NOMO-1 (cell line): Measurements from ENCODE around the gene FBXO21.
"Not testable (repeated sequence)": the region's sequence is repeated elsewhere in the genome, so short reads cannot be mapped to it uniquely, and the experiment has no call there.

ENCODE experiments used
- DNase-seq, 2 experiments: peaks; one replicate each; lab custom pipeline; 2025; ENCODE audit not compliant: unreplicated experiment in 2 of 2; lab: John Stamatoyannopoulos, UW

FBXO21 gene

DNA sequence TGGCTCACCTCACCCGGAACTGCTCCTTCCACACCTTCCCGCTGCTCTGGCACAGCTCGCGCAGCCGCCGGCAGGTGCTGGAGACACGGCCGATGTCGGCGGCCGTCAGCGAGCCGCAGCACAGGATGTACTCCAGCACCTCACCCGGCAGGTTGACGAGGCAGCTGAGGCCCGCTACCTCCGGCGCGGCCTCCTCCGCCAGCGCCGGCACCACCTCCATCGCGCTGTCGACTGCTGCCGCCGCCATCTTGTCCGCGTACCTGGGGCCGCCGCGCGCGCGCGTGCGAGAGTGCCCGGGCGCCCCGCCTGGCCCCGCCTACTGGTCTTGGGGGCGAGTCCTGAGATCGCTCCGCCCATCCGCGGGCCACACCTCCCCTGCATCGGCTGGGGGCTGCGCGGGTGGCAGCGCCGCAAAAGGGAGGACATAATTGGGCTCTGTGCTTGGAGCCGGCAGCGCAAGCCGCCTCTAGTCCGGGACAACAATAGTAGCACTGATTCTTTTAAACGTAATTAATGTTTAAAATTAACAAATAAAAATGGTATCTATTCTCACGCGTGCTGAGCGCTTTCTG, at the start of gene FBXO21:
FBXO21 (minus strand) TSS at position 261 of the 572 bp plus-strand sequence; CDS start at position 247, 14 bp downstream.
- DNase-seq = peak; percentile 43 to 82

DNA sequence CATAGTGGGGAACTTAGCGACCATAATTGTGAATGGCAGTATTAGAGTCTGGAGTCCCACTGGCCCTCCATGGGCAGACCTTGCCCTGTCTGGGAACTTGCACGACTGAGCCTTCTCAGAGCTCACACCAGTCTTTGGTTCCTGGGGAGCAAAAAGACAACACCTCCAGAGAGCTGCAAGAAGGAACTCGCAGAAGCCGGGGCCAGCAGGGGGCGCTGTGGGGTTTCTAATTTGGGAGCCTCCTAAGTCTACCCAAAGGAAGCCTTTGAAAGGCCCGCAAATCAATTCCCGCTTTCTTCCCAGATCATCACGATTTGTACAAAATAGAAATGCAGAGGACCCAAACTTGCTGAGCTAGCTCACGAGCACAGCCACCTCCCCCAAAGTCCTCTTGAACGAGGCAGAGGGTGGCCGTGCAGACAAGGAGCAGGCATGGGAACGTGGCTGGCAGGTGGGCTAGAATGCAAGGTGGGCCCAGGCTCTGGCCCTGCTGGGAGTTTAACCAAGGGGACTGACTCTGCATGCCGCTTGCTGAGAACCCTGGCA, 46.3 kb upstream of the FBXO21 start:
- peak; percentile 25 to 33 for DNase-seq

DNA sequence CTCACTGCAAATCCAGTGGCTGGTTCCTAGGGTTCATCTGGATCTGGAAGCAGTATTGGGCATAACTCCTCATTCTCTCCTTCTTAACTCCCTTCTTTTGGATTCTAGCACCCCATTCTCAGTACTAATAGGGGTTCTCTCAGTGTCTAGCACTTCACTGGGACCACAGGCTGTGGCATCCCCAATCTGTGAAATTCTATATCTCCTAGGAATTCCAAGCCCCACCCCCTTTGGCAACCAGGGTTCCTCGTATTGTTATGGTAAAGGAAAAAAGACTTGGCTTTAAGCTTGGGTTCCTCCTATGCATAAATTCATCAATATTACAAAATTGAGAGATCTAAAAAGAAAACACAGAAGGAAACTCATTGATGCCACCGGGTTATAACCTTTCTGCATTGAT, 45.0 kb upstream of the FBXO21 start:
- DNase-seq = no peak

DNA sequence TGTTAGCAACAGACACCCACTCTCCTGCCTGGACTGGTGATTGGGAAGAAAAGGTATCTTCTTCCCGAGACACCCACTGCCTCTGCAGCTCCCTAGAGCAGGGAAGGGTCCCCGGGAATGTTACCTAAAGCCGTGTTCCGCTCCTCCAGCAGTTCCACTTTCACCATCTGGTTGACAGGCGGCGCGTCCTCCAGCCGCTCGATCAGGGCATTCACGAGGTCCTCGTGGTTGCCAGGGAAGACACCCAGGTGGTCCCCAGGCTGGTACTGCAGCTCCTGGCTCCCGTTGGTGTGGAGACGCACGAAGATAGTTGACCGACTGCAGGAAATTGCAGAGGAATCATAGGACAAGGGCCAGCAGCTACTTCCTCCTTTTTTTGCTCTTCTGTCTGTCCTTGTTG, 44.2 kb upstream of the FBXO21 start:
- DNase-seq = peak in 1 of 2 experiments; percentile 12

GRCh38 chr12:117231750-117232149, 41.5 kb upstream of the FBXO21 start:
- DNase-seq = no peak

DNA sequence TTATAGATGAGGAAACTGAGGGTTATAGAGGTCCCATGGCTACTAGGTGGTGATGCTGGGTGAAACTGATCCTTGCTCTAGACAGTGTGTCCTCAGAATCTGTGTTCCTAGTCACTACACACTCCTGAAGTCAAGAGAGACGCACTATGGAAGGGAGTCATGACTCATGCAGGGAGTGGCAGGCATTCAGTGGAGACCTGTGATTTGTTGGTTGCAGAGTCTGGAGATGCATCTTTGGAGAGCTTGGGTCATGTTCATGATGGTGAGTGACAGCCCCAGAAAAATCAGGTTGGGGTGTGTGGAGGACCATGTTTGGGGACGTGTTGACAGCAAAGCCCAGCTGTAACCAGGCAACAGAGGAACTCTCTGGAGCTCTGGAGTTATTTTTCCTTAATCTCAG, 38.0 kb upstream of the FBXO21 start:
- no peak for DNase-seq

DNA sequence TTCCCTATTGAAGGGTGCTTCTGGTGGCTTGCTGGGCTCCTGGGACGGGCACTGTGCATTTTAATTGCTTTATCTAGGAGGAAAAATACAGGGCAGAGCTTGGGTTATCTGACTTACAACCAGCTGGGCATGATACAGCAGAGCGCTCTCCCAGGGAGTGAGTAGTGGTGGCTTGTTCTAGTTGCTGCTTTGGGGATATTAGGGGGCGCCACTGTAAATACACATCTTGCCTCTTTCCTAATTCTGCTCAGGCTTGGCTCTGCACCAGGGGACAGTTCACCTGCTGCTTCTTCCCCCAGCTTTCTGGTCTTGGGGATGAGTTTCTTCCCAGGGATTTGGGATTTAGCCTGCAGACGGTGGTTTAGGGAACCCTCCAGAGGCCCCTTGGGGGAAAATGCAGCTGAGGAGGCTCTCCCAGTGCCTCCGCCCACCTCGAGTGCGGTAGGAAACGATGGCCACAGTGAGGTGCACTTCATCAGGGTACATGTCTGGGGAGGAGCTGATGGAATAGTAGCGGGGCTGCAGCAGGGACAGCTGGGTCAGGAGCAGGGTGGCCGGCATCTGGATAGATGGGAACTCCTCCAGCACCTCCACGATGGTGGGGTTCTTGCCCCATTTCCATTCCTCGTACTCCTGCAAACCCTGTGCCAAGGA, 36.9 kb upstream of the FBXO21 start:
- DNase-seq = no peak

GRCh38 chr12:117226505-117226904, 36.2 kb upstream of the FBXO21 start:
- no peak for DNase-seq

GRCh38 chr12:117225179-117225578, 34.9 kb upstream of the FBXO21 start:
- DNase-seq = no peak

GRCh38 chr12:117220947-117221346, 30.7 kb upstream of the FBXO21 start:
- not testable (repeated sequence) for DNase-seq

DNA sequence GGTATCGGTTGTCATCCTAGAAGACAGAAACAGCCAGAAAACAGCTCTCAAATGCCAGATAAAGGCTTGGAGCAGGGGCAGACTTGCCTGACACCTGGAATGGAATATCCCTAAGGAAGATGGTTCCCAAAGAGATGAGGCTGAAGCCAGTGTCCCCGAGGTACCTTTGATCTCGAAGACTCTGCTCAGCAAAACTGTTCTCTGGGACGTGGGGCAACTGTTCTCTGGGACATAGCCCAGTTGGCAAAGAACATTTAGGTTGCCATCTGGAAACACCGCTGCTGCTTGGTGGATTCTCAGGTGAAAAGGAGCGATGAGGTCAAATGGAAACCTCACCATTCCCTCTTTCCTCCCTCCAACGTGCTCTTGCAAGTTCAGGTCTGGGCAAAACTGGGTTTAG, 27.9 kb upstream of the FBXO21 start:
- DNase-seq = no peak

DNA sequence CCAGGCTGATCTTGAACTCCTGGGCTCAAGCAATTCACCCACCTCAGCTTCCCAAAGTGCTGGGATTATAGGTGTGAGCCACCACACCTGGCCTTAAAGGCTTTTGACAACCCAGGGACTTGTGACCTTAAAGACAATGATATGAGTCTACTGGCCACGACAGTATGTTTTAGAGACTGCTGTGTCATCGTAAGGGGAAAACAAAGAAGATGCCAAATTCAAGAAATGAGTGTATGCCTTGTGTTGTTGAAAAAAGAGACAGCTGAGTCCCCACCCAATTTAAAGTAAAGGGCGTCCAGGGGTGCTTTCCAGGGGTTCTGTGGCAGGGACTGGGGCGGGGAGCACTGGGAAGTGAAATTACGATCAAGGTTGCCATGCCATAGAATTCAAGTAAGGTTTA, 26.4 kb upstream of the FBXO21 start:
- no peak for DNase-seq

GRCh38 chr12:117214797-117215196, 24.5 kb upstream of the FBXO21 start:
- no peak for DNase-seq

GRCh38 chr12:117213295-117213808, 23.1 kb upstream of the FBXO21 start:
- no peak for DNase-seq

- DNase-seq = peak; percentile 58 to 60
Observed at GRCh38 chr12:117212563-117213190, 22.4 kb upstream of the FBXO21 start.

- no peak for DNase-seq
Observed at GRCh38 chr12:117210266-117210918, 20.1 kb upstream of the FBXO21 start.

DNA sequence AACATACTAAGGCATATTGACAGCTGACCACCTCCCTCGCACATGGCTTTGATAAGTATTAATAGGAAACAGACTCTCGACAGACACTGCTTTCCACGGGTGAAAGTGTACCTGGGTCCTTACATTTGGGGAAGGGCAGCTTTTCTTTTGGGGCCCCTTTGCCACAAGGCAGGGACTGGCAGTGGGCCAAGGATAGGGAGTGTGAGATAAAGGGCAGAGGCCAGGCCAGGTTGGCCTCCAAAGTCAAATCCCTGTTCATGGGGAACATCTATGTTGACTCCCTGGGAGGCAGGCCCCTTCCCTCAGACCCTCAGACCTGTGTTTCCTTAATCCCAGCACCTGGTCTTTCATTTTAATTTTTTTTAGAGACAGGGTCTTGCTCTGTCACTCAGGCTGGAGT, 19.4 kb upstream of the FBXO21 start:
- no peak for DNase-seq

DNA sequence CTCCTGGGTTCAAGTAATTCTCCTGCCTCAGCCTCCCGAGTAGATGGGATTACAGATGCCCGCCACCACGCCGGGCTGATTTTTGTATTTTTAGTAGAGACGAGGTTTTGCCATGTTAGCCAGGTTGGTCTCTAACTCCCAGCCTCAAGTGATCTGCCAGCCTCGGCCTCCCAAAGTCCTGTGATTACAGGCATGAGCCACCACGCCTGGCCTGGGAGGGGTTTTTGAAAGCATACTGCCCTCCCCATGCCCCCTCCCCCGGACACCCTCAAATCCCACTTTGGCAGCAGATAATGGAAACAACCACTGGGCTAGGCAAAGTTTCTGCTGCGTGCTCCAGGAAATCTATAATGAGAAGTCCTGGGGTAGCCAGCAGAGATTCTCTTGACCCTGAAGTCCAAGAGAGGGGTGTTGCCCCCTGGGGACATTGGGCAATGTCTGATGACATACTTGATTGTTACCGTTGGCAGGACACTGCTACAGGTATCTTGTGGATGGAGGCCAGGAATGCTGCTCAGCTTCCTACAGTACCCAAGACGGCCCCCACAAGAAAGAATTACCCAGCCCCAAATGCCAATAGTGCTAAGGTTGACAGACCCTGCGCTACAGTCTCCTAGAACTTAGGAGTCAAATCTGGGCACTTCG, 18.7 kb upstream of the FBXO21 start:
- no peak for DNase-seq

DNA sequence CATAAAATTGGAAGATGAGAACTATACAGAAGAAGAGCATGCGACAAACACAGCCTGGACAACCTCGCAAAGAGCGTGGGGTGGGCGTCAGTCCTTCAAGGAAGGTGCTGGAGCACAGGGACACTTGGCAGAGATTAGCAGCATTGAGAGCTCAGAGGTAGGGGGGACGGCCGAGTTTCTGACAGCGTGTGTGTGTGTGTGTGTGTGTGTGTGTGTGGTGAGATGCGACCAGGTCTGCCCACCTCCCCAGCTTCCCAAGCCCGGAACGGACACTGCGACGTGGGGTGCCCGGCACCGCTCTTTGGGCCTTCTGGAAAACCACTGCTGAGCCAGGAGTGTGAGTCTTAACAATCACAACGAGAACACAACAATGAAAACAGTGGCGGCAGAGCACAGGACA, 17.9 kb upstream of the FBXO21 start:
- no peak for DNase-seq

- DNase-seq = no peak
Observed at GRCh38 chr12:117207675-117208074, 17.4 kb upstream of the FBXO21 start.

DNA sequence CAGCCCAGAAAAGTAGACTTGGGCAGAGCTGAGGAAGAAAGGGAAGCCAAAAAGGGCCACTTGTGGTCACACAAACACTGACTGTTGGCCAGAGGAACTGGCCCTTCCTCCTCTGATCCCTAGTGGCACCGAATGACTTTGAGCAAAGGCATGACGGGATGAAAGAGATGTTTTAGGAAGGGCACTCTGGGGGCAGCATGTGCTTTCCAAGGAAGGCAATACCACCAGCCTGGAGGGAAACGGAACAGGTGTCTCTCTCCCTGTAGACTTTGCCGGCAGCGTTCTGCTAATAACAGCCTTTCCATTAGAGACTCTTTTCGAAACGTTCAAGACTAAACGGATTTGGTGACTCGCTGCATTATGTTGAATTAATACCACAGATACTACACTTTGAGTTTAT, 12.3 kb upstream of the FBXO21 start:
- DNase-seq = no peak
